GM12878 (cell line): ENCODE data around the gene DHDH. TPM values are rescaled to one million over a fixed set of nuclear protein-coding genes. Genes with fewer than 3 reads are reported as not detected.

Experiments used
- ATAC-seq: fragments of 200-7000 bp; cut with Tn5 transposase; 3 replicates; pipeline ENCODE4 v1.9.1; 2020; ENCODE audit warnings: mild to moderate bottlenecking, moderate library complexity
- BruUV-seq: library from RNA; stranded (reverse); fragments of 400-500 nt; replicated peaks from 2 replicates; lab custom pipeline; 2021; lab: Mats Ljungman, UMichigan
- CTCF ChIA-PET: fragments of 300-600 bp; sonication (Branson Sonifier 250); formaldehyde crosslinking; extraction: SDS; loops from one replicate; lab custom pipeline; 2021; ENCODE audit warnings: inconsistent platforms; lab: Yijun Ruan, JAX
- POLR2A ChIA-PET: fragments of 350-600 bp; formaldehyde crosslinking; extraction: SDS; loops from one replicate; lab custom pipeline; 2021; ENCODE audit warnings: inconsistent platforms; lab: Charles Lee
- RAD21 ChIA-PET: fragments of 300-600 bp; sonication (Branson Sonifier 250); formaldehyde crosslinking; loops from one replicate; lab custom pipeline; 2023; ENCODE audit warnings: antibody characterized with exemption; ENCODE audit not compliant: unreplicated experiment; lab: Charles Lee
- SMC1A ChIA-PET: fragments of 300-600 bp; sonication (Branson Sonifier 250); formaldehyde crosslinking; loops from one replicate; lab custom pipeline; 2023; ENCODE audit not compliant: unreplicated experiment, uncharacterized antibody; lab: Charles Lee
- DNase-seq: peaks from one replicate; pipeline ENCODE4 v3.0.0-alpha.2; 2011; ENCODE audit warnings: low read depth, low spot score
- FAIRE-seq: peaks from 3 replicates; lab custom pipeline; 2011; peaks lifted over from hg19 to GRCh38; lab: Jason Lieb, UNC
- H2AFZ ChIP-seq: 2 replicates; pipeline ENCODE4 v1.6.0; 2011; ENCODE audit warnings: low read depth, low read length, control low read depth; ENCODE audit not compliant: control insufficient read depth
- H3K27ac ChIP-seq: 2 replicates; pipeline ENCODE4 v1.5.1; 2011; ENCODE audit warnings: control low read depth; ENCODE audit not compliant: control insufficient read depth, insufficient read depth
- H3K27me3 ChIP-seq, 2 experiments: replicated peaks in 1 of 2; 2 replicates each; pipeline versions ENCODE4 v1.6.0 to v1.6.1; 2011; ENCODE audit warnings: low read length in 1 of 2; ENCODE audit not compliant: control insufficient read depth in 2 of 2, insufficient read depth in 2 of 2
- H3K36me3 ChIP-seq, 2 experiments: 2 replicates each; pipeline ENCODE4 v1.5.1; 2011; ENCODE audit warnings: low read length in 1 of 2; ENCODE audit not compliant: control insufficient read depth in 2 of 2, insufficient read depth in 2 of 2
- H3K4me1 ChIP-seq: 2 replicates; pipeline ENCODE4 v1.6.1; 2011; ENCODE audit warnings: mild to moderate bottlenecking, low read length, moderate library complexity, mixed read lengths; ENCODE audit not compliant: control insufficient read depth, insufficient read depth
- H3K4me2 ChIP-seq: 2 replicates; pipeline ENCODE4 v1.6.0; 2011; ENCODE audit warnings: control low read depth; ENCODE audit not compliant: control insufficient read depth, insufficient read depth
- H3K4me3 ChIP-seq: fragments of 200-600 bp; sonication (generic); 2 replicates; pipeline ENCODE4 v1.5.1; 2016
- H3K79me2 ChIP-seq: 2 replicates; pipeline ENCODE4 v1.6.0; 2011; ENCODE audit warnings: low read length; ENCODE audit not compliant: control insufficient read depth, insufficient read depth
- H3K9ac ChIP-seq: 2 replicates; pipeline ENCODE4 v1.8.0; 2011; ENCODE audit warnings: low read length, control low read depth, mixed read lengths; ENCODE audit not compliant: control insufficient read depth, insufficient read depth
- H3K9me3 ChIP-seq: replicated peaks from 3 replicates; pipeline ENCODE4 v1.5.1; 2011; ENCODE audit warnings: mild to moderate bottlenecking, low read length; ENCODE audit not compliant: control insufficient read depth, insufficient read depth
- H4K20me1 ChIP-seq: 2 replicates; pipeline ENCODE4 v1.6.0; 2011; ENCODE audit not compliant: control insufficient read depth, insufficient read depth
- FOS ChIP-seq: IDR thresholded peaks from 3 replicates; pipeline ENCODE4 v1.6.1; 2011; ENCODE audit warnings: borderline replicate concordance; ENCODE audit not compliant: insufficient read length; ENCODE audit errors: extremely low read depth
- KDM1A ChIP-seq: fragments of 200-600 bp; sonication (generic); IDR thresholded peaks from 2 replicates; pipeline ENCODE4 v1.6.1; 2016; ENCODE audit warnings: borderline replicate concordance
- MEF2B ChIP-seq: fragments of 450-650 bp; IDR thresholded peaks from 2 replicates; pipeline ENCODE4 v1.6.1; 2018; ENCODE audit warnings: mild to moderate bottlenecking, moderate library complexity; ENCODE audit not compliant: partially characterized antibody, poor library complexity, severe bottlenecking
- NR2C1 ChIP-seq: fragments of 450-650 bp; IDR thresholded peaks from 2 replicates; pipeline ENCODE4 v1.6.1; 2017; ENCODE audit warnings: antibody characterized with exemption, mild to moderate bottlenecking, moderate library complexity
- SUZ12 ChIP-seq: fragments of 200-600 bp; sonication (generic); IDR thresholded peaks from one replicate; pipeline ENCODE4 v1.6.1; 2018; ENCODE audit warnings: antibody characterized with exemption, mild to moderate bottlenecking; ENCODE audit not compliant: unreplicated experiment
- WGBS: methylation state at CpG from one replicate; pipeline ENCODE4 v1.1.6; 2016; ENCODE audit warnings: low lambda C conversion rate; ENCODE audit not compliant: insufficient replicate concordance, insufficient coverage; ENCODE audit errors: missing lambda C conversion rate; 5-methylcytosine and 5-hydroxymethylcytosine counted together
- in situ Hi-C: fragments of 300-500 bp; cut with MboI; formaldehyde crosslinking; loops from 9 replicates; pipeline ENCODE4 v1.14.3; 2018; ENCODE audit warnings: mixed read lengths
- intact Hi-C: fragments of 100-400 bp; cut with micrococcal nuclease; formaldehyde crosslinking; loops from one replicate; pipeline ENCODE4 v1.14.2; 2022; ENCODE audit not compliant: unreplicated experiment
- polyA plus RNA-seq, 11 experiments: library from polyadenylated mRNA; depleted of rRNA in 4 of 11; unstranded in 6 of 11; stranded (reverse) in 5 of 11; fragments of >200 nt; fragmentation: Nextera tagmentation in 4 of 11; fragmentation: Illumina TruSeq in 1 of 11; extraction: Ambion mirVana in 4 of 11; extraction: Trizol in 1 of 11; gene quantifications; 1 replicate in 1 of 11; 2 replicates in 10 of 11; pipeline versions ENCODE4 v1.2.1 to v1.2.3, GENCODE V29; 2011 to 2016; ENCODE audit warnings: inconsistent platforms in 2 of 11, missing spikeins in 2 of 11, low read depth in 1 of 11
- total RNA-seq, 4 experiments: library from RNA; depleted of rRNA in 3 of 4; stranded (reverse); fragments of >200 nt in 3 of 4; fragmentation: Illumina TruSeq in 1 of 4; extraction: Trizol in 1 of 4; gene quantifications; 2 replicates each; pipeline versions ENCODE4 v1.2.1 to v1.2.3, GENCODE V29; 2013 to 2021
- TF ChIP-seq, protein P1 (sequence below): IDR thresholded peaks from 2 replicates; pipeline ENCODE4 v1.6.1; 2012; ENCODE audit warnings: low read depth, low read length, improper control_type of control experiment
- TF ChIP-seq, protein P2 (sequence below): IDR thresholded peaks from 2 replicates; pipeline ENCODE4 v1.6.1; 2011; ENCODE audit warnings: borderline replicate concordance, low read depth, mild to moderate bottlenecking, moderate library complexity, mixed read lengths, low read length; ENCODE audit not compliant: insufficient read depth; ENCODE audit errors: extremely low read length
- TF ChIP-seq, protein P3 (sequence below): fragments of 450-650 bp; IDR thresholded peaks from 2 replicates; pipeline ENCODE4 v1.6.1; 2017; ENCODE audit warnings: mild to moderate bottlenecking

DHDH gene
- total and polyA plus RNA-seq, 10 of the 15 experiments (the other 5 are each of a cell fraction or from before 2014, with no cell fraction given), result 0.13 to 0.21 (median 0.15) TPM; not detected in 7

DNA sequence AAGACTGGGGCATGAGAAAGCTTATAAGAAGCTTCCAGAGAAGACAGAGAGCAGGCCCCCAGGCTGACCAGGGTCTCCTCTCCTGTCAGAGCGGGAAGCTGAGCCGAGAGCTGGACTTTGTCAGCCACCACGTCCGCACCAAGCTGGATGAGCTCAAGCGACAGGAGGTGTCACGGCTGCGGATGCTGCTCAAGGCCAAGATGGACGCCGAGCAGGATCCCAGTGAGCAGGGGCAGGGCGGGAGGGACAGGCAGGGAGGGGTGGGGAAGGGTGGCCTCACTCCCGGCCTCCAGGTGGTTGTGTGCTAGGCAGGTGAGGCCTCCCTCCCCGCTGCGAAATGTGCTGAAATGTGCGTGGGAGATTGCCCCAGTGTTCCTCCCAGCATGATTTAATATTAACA lies 27.8 kb upstream of the DHDH start:
- FAIRE-seq (no peak), DNase-seq (no peak), ATAC-seq (no peak)
- in situ Hi-C loops, result no loop called here
- intact Hi-C loops, result no loop called here
- peaks cover 6% of the 10 kb centered on the region for H3K4me1 ChIP-seq
- no peak overlapping the region for H3K9ac ChIP-seq
- BruUV-seq, result no TSS peak
- POLR2A ChIA-PET, result no interaction called here
- 96% methylated on average over 7 of the region's 14 CpGs for WGBS
- H3K27ac ChIP-seq, result no peak overlapping the region
- TF ChIP-seq, protein P1, sequence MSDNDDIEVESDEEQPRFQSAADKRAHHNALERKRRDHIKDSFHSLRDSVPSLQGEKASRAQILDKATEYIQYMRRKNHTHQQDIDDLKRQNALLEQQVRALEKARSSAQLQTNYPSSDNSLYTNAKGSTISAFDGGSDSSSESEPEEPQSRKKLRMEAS, result no peak
- TF ChIP-seq, protein P2, sequence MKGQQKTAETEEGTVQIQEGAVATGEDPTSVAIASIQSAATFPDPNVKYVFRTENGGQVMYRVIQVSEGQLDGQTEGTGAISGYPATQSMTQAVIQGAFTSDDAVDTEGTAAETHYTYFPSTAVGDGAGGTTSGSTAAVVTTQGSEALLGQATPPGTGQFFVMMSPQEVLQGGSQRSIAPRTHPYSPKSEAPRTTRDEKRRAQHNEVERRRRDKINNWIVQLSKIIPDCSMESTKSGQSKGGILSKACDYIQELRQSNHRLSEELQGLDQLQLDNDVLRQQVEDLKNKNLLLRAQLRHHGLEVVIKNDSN, result no peak
- TF ChIP-seq SUZ12 (no peak), KDM1A (no peak), FOS (no peak), MEF2B (no peak), NR2C1 (no peak)
- TF ChIP-seq, protein P3, sequence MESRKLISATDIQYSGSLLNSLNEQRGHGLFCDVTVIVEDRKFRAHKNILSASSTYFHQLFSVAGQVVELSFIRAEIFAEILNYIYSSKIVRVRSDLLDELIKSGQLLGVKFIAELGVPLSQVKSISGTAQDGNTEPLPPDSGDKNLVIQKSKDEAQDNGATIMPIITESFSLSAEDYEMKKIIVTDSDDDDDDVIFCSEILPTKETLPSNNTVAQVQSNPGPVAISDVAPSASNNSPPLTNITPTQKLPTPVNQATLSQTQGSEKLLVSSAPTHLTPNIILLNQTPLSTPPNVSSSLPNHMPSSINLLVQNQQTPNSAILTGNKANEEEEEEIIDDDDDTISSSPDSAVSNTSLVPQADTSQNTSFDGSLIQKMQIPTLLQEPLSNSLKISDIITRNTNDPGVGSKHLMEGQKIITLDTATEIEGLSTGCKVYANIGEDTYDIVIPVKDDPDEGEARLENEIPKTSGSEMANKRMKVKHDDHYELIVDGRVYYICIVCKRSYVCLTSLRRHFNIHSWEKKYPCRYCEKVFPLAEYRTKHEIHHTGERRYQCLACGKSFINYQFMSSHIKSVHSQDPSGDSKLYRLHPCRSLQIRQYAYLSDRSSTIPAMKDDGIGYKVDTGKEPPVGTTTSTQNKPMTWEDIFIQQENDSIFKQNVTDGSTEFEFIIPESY, result no peak
- RAD21 ChIA-PET, result no interaction called here
- H3K36me3 ChIP-seq, result peaks cover 2 to 9% of the 10 kb centered on the region in 2 experiments
- CTCF ChIA-PET, result no interaction called here
- peaks cover 8% of the 10 kb centered on the region for H3K79me2 ChIP-seq
- SMC1A ChIA-PET, result no interaction called here
- H4K20me1 ChIP-seq, result no peaks in the 10 kb centered on the region
- no peak overlapping the region for H3K4me3 ChIP-seq
- H3K27me3 ChIP-seq, result no peaks in the 10 kb centered on the region
- H3K9me3 ChIP-seq, result no peaks in the 10 kb centered on the region; the same call in 1 of the 3 replicates
- no peak overlapping the region for H2AFZ ChIP-seq
- H3K4me2 ChIP-seq, result no peak overlapping the region
